ENCODE data around the gene YEATS4.

- TF ChIP-seq, protein P1, sequence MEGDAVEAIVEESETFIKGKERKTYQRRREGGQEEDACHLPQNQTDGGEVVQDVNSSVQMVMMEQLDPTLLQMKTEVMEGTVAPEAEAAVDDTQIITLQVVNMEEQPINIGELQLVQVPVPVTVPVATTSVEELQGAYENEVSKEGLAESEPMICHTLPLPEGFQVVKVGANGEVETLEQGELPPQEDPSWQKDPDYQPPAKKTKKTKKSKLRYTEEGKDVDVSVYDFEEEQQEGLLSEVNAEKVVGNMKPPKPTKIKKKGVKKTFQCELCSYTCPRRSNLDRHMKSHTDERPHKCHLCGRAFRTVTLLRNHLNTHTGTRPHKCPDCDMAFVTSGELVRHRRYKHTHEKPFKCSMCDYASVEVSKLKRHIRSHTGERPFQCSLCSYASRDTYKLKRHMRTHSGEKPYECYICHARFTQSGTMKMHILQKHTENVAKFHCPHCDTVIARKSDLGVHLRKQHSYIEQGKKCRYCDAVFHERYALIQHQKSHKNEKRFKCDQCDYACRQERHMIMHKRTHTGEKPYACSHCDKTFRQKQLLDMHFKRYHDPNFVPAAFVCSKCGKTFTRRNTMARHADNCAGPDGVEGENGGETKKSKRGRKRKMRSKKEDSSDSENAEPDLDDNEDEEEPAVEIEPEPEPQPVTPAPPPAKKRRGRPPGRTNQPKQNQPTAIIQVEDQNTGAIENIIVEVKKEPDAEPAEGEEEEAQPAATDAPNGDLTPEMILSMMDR (IDR thresholded peaks at IDR 0.05 in 4 of 5, conservative IDR thresholded peaks at IDR 0.05 in 1 of 5): no peak
- TF ChIP-seq POLR2A (IDR thresholded peaks at IDR 0.05): peak; percentile 31 to 51
These were observed at the start of gene YEATS4 for GRCh38 chr12:69359531-69360347.
